ENCODE data around the gene HES7. TPM values are rescaled to one million over a fixed set of nuclear protein-coding genes. Genes with fewer than 3 reads are reported as not detected.

Gene HES7
- polyA plus RNA-seq, 3 donors, result 0.03 to 0.16 TPM; not detected in 1

- WGBS, 3 donors, result 0% methylated on average over 59 of the region's 59 CpGs
- peak overlapping the region; percentile 96 for H3K27ac ChIP-seq (ENCODE audit: low read depth, low read length)
These were observed 32.5 kb upstream of the HES7 start for GRCh38 chr17:8156246-8156992.

GRCh38 chr17:8155996-8156245 is 32.0 kb upstream of the HES7 start:
- 0 to 2% (median 2%) methylated on average over 11 of the region's 11 CpGs for WGBS, 3 donors
- H3K27ac ChIP-seq (ENCODE audit: low read depth, low read length), result peak overlapping the region; percentile 90

GRCh38 chr17:8155231-8155995 is 31.5 kb upstream of the HES7 start:
- WGBS, 3 donors, result 10 to 29% (median 29%) methylated on average over 14 of the region's 14 CpGs
- H3K27ac ChIP-seq (ENCODE audit: low read depth, low read length), result peak overlapping the region; percentile 90

- WGBS, 3 donors, result 19 to 23% (median 22%) methylated on average over 11 of the region's 11 CpGs
- H3K27ac ChIP-seq (ENCODE audit: low read depth, low read length), result peak overlapping the region; percentile 90
These were observed 30.8 kb upstream of the HES7 start for GRCh38 chr17:8154608-8155155.

DNA sequence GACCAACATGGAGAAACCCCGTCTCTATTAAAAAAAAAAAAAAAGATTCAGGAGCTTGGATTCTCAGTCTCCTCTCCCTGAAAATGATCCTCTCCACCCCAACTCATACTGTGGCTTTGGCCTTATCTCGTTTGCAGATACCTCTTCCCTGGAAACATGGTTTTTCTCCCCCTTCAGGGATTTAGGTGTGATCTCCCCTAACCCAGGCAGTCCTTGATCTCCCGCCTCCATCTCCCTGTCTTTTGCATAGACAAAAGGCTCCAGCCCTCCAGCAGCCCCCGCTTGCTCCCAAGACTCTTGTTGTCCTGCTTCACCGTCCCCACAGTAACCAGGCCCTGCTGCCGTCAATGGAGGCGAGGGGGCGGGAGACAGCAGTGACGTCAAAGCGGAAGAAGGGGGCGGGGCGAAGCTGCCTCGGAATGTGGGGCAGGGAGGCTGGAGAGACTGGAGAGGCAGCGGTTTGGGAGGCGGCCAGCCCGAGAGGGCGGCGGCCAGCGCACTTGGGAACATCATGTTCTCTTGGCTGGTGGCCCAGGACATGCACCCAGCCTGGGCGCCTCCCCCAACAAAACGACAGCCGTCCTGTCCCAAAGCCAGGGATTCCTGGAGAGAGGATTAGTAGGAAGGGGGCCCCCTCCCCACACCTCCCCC is 30.2 kb upstream of the HES7 start:
- H3K27ac ChIP-seq (ENCODE audit: low read depth, low read length), result peak overlapping the region; percentile 90
- WGBS, 3 donors, result 2 to 3% (median 2%) methylated on average over 17 to 22 of the region's 22 CpGs

GRCh38 chr17:8153525-8153956 is 29.6 kb upstream of the HES7 start:
- H3K27ac ChIP-seq (ENCODE audit: low read depth, low read length), result peak overlapping the region; percentile 90
- WGBS, 3 donors, result 7 to 19% (median 15%) methylated on average over 13 of the region's 13 CpGs

GRCh38 chr17:8153031-8153451 is 29.1 kb upstream of the HES7 start:
- 64 to 68% (median 65%) methylated on average over 7 of the region's 7 CpGs for WGBS, 3 donors
- peak overlapping the region; percentile 90 for H3K27ac ChIP-seq (ENCODE audit: low read depth, low read length)

DNA sequence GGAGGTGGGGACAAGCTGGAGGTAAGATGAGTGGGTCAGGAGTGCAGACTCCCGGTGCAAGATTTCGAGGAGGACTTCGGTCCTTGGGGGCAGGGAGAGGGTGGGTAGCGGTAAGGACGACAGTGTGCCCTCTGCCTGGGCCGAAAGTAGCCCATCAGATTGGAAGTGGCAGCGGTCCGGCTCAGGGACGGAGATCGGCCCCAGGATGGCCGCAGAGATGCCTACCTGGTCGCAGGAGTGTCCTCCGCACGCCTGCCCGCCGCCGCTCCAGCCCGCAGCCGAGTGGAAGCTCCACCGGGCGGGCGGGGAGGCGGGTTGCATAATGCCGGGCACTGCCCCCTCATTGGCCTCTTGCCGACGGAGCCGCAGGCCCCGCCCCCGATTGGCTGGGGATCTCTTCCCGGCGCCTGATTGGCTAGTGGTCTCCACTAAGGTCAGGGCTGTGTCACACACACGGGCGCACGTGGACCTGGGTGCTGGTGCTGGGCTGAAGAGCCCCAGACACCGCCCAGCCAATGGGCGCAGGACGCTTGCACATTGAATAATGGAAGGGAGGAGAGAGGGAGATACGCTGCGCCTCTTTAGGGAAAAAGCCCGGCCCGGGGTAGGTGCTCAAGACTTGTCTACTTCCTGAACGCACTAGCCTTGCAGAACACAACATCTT is 28.3 kb upstream of the HES7 start, which contains the start of gene PER1:
Gene PER1 (minus strand): TSS at position 293 of the 664 bp plus-strand sequence. CDS start 1,698 bp downstream, outside the sequence.
- 4 to 7% (median 5%) methylated on average over 34 to 42 of the region's 42 CpGs for WGBS, 3 donors

DNA sequence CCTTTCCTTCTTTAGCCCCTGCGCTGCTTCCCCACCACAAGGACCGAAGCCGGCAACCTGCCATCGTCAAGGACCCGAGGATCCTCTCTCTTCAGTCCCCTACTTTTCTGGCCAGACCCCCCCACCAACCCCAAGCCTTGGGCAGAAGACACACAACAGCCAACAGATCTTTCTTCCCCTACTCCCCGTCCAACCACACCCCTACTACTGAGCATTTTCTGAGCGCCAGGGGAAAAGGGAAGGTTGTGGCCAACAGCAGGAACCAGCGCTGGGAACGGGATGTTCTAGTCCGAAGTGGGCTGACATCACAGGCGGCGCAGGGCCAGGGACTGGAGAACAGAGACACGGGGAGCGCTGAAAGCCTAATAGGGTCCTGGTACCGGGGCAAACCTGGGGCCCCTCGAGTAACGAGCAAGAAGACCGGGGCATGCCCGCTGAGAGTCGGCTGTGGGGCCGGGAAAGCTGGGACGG is 27.8 kb upstream of the HES7 start:
- 1 to 15% (median 2%) methylated on average over 21 to 22 of the region's 22 CpGs for WGBS, 3 donors

More for the DNA sequence above, 28.3 kb upstream of the HES7 start, which contains the start of gene PER1:
- peak within 1 kb of the TSS; percentile 92 for H3K27ac ChIP-seq (ENCODE audit: low read depth, low read length)

DNA sequence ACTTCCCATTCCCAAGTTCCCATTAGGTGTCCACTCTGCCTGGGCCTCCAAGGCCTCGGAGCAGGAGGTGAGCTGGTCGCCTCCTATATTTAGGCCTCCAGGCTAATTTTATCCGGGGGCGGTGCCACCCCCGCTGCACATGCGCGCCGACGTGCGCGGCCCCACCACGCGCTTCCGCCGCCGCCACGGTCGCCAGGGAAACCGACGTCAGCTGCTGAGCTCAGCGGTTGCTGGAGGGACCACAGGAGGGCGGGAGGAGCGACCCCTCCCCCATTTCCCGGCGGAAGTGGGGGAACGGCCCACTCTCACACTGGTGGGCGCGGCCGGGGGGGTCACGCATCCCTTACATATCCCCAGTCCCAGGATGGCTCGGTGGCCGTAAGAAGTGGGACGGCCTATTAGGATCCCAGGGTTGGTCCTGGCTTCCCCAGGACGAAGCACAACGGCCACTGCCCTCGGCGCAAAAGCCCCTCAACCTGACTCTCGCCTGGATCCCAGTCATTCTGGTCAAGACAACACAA is 27.3 kb upstream of the HES7 start:
- 1 to 15% (median 3%) methylated on average over 37 to 38 of the region's 38 CpGs for WGBS, 3 donors
- H3K27ac ChIP-seq (ENCODE audit: low read depth, low read length), result peak overlapping the region; percentile 92

More for the DNA sequence above, 27.8 kb upstream of the HES7 start:
- peak overlapping the region; percentile 92 for H3K27ac ChIP-seq (ENCODE audit: low read depth, low read length)

- WGBS, 3 donors, result 72 to 76% (median 73%) methylated on average over 18 of the region's 18 CpGs
- no peak overlapping the region for H3K27ac ChIP-seq (ENCODE audit: low read depth, low read length)
These were observed 26.6 kb upstream of the HES7 start for GRCh38 chr17:8150194-8151119.

DNA sequence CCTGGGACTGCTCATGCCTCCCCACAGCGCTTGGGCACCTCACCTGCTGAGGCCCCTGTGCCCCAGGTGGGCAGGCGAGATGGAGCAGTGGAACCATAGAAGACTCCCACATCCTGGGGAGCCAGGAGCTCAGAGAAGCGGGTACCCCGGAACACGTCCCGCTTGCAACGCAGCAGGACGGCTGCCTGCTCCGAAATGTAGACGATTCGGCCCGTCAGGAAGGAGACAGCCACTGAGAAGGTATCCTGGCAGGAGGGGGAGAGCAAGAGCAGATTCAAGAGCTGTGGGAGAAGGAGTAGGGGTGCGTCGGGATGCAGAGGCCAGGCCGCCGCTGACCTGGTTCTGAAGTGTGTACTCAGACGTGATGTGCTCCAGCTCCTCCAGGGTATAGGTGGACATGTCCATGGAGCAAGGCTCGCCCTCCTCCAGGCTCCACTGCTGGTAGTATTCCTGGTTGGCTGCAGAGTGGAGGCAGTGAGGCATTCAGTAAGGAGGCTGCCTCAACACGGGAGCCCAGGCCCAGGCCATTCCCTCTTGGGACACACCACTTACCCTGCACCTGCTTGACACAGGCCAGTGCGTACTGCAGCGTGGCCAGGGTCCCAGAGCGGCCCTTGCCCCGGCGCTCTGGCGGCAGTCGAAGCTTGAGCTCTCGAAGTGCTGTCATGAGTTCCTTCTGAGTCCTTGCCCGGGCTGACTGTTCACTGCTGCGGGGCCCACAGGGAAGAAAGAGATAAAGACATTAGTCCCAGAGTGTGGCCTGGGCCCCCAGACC is 25.7 kb upstream of the HES7 start:
- 94 to 95% (median 94%) methylated on average over 29 of the region's 29 CpGs for WGBS, 3 donors
- H3K27ac ChIP-seq (ENCODE audit: low read depth, low read length), result no peak overlapping the region

- 90 to 95% (median 94%) methylated on average over 13 of the region's 13 CpGs for WGBS, 3 donors
- H3K27ac ChIP-seq (ENCODE audit: low read depth, low read length), result no peak overlapping the region
These were observed 24.7 kb upstream of the HES7 start for GRCh38 chr17:8148560-8148959.

DNA sequence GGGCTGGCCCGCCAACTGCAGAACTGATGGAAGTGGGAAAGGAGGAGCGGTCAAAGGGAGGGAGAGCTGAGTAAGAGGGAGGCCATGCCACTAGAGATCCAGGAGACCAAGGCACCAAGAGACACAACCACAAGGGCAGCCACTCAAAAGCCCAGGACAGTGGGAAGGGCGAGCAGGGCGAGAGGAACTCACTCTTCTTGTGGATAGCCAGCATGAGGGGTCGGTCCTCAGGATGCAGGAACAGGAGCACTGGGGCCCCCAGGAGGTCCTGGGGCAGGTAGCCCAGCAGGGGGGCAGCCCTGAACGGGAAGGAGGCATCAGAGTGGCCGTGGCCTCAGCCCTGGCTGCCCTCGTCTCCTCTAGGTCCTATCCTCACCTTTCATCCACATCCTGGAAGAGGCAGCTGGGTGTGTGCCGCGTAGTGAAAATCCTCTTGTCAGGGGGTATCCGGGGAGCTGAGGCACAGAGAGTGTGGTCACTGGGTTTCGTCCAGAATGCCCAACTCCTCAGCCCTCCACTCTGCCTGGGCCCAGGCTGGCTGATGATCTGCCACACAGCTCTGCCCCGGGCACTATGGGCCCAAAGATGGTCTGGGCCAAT is 24.0 kb upstream of the HES7 start:
- 92 to 93% (median 93%) methylated on average over 12 to 13 of the region's 13 CpGs for WGBS, 3 donors
- H3K27ac ChIP-seq (ENCODE audit: low read depth, low read length), result no peak overlapping the region

GRCh38 chr17:8147141-8147804 is 23.4 kb upstream of the HES7 start:
- WGBS, 3 donors, result 88 to 94% (median 90%) methylated on average over 25 to 26 of the region's 26 CpGs
- no peak overlapping the region for H3K27ac ChIP-seq (ENCODE audit: low read depth, low read length)

Data from adipose tissue (tissue), 3 donors.